Stimulated activated CD4-positive, alpha-beta T cell treated with anti-CD3 and anti-CD28 coated beads, TNF-alpha, amount 100 ng/mL, for 1 hour (primary cell): ENCODE data around the gene THG1L.
"Not testable (repeated sequence)": the region's sequence is repeated elsewhere in the genome, so short reads cannot be mapped to it uniquely, and the experiment has no call there.

Source experiments
- DNase-seq, 3 donors: peaks; one replicate each; pipeline ENCODE4 v3.0.0-alpha.2; 2020; ENCODE audit warnings: low read depth in 3 of 3, low spot score in 1 of 3

The THG1L gene

GRCh38 chr5:157726607-157727006 lies 4.6 kb upstream of the THG1L start:
- DNase-seq, result not testable (repeated sequence)

GRCh38 chr5:157727858-157728257 lies 3.4 kb upstream of the THG1L start:
- not testable (repeated sequence) for DNase-seq

- no peak for DNase-seq
Observed at GRCh38 chr5:157729858-157730257, 1.4 kb upstream of the THG1L start.

- no peak for DNase-seq
Observed at GRCh38 chr5:157730900-157731271, 334 bp upstream of the THG1L start.

- DNase-seq, result no peak
Observed at GRCh38 chr5:157732130-157732514, 902 bp downstream of the THG1L start.

GRCh38 chr5:157732596-157733262 lies 1.5 kb downstream of the THG1L start:
- DNase-seq, result no peak

- DNase-seq, result no peak
Observed at GRCh38 chr5:157734436-157734835, 3.2 kb downstream of the THG1L start.

GRCh38 chr5:157735991-157736390 lies 4.8 kb downstream of the THG1L start:
- no peak for DNase-seq

- no peak for DNase-seq
Observed at GRCh38 chr5:157739388-157740228, 8.4 kb downstream of the THG1L start.

- DNase-seq, result no peak
Observed at GRCh38 chr5:157740229-157740610, 9.0 kb downstream of the THG1L start.

GRCh38 chr5:157741131-157741530 lies 9.9 kb downstream of the THG1L start:
- no peak for DNase-seq

GRCh38 chr5:157743163-157744050 lies 12.2 kb downstream of the THG1L start, which contains the start of gene LSM11:
LSM11 (plus strand) TSS chr5:157743712; CDS start chr5:157743751, 39 bp downstream.
- DNase-seq, result peak; percentile 74 to 93 (median 89)

- DNase-seq, result no peak
Observed at GRCh38 chr5:157744051-157745011, 13.1 kb downstream of the THG1L start.

GRCh38 chr5:157745041-157745456 lies 13.8 kb downstream of the THG1L start:
- no peak for DNase-seq

GRCh38 chr5:157747173-157747740 lies 16.0 kb downstream of the THG1L start:
- no peak for DNase-seq

GRCh38 chr5:157747766-157748700 lies 16.8 kb downstream of the THG1L start:
- DNase-seq, result no peak

GRCh38 chr5:157748760-157749461 lies 17.7 kb downstream of the THG1L start:
- DNase-seq, result no peak

- DNase-seq, result no peak
Observed at GRCh38 chr5:157749462-157749799, 18.2 kb downstream of the THG1L start.
